ENCODE data around the gene MGST3. TPM values are rescaled to one million over a fixed set of nuclear protein-coding genes. Genes with fewer than 3 reads are reported as not detected.
"Not testable (repeated sequence)": the region's sequence is repeated elsewhere in the genome, so short reads cannot be mapped to it uniquely, and the experiment has no call there.

The MGST3 gene
- total RNA-seq, 2 donors from 2014 or later, result 42.1 to 57.9 TPM

DNA sequence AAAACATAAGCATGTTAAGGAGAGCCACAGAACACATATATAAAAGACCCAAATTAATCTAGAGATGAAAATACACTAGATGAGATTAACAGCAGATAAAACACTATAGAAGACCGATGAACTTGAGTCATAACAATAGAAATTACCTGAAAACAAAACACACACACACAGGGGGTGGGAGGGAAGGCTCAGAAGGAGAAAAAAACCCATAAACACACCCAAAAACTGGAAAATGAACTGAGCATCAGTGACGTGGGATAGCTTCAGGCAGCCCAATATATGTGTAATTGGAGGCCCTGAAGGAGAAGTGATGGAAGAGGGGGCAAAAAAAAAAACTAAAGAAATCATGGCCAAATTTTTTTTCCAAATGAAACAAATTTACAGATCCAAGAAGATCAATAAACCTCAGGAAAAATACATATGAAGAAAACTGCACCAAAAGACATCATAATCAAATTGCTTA lies 56.0 kb downstream of the MGST3 start:
- peak; percentile 85 for ATAC-seq (replicated peaks)
- H3K27ac Mint-ChIP-seq, result peak overlapping the region; percentile 88
- peaks cover 32% of the 10 kb centered on the region for H3K4me1 Mint-ChIP-seq
- H3K9me3 Mint-ChIP-seq, result peaks cover 4% of the 10 kb centered on the region
- peaks cover 77% of the 10 kb centered on the region for H3K36me3 Mint-ChIP-seq (ENCODE audit: low read depth)
- no peaks in the 10 kb centered on the region for H3K27me3 Mint-ChIP-seq
- peak overlapping the region; percentile 66 for H3K4me3 Mint-ChIP-seq

DNA sequence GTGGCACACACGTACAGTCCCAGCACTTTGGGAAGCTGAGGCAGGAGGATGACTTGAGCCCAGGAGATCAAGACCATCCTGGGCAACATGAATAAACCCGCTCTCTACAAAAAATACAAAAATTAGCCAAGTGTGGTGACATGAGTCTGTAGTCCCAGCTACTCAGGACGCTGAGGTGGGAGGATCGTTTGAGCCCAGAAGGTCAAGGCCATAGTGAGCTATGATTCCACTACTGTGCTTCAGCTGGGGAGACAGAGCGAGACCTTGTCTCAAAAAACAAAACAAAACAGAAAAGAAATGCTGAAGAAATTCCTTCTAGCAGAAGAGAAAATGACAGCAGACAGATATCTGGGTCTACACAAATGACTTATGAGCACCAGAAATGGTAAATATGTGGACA lies 57.0 kb downstream of the MGST3 start:
- Mint-ChIP-seq H3K4me1 (peaks cover 35% of the 10 kb centered on the region), H3K9me3 (peaks cover 4% of the 10 kb centered on the region), H3K36me3 (ENCODE audit: low read depth) (peaks cover 77% of the 10 kb centered on the region), H3K27me3 (no peaks in the 10 kb centered on the region), H3K27ac (no peak overlapping the region), H3K4me3 (no peak overlapping the region)
- ATAC-seq (replicated peaks), result no peak

DNA sequence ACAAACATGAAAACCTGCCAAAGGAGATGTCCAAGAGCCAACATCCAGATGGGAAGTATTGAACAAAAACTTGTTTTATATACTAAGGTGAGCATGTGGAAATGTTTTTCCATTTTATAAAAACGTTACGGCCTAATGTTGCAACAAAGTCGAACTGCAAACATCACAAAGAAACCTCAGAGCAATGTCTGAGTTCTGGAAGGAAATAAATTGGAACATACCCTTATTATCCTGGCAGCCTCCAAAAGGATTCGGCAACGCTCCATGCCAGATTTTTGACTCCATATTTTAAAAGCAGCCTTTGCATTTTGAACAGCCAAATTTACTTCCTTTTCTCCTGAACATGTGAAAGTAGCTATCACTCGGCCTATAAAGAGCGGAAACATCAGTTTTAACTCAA lies 64.0 kb downstream of the MGST3 start:
- no peaks in the 10 kb centered on the region for H3K9me3 Mint-ChIP-seq
- H3K4me3 Mint-ChIP-seq, result no peak overlapping the region
- H3K4me1 Mint-ChIP-seq, result peaks cover 22% of the 10 kb centered on the region
- H3K27ac Mint-ChIP-seq, result no peak overlapping the region
- no peaks in the 10 kb centered on the region for H3K27me3 Mint-ChIP-seq
- H3K36me3 Mint-ChIP-seq (ENCODE audit: low read depth), result peaks cover 47% of the 10 kb centered on the region
- ATAC-seq (replicated peaks), result no peak

DNA sequence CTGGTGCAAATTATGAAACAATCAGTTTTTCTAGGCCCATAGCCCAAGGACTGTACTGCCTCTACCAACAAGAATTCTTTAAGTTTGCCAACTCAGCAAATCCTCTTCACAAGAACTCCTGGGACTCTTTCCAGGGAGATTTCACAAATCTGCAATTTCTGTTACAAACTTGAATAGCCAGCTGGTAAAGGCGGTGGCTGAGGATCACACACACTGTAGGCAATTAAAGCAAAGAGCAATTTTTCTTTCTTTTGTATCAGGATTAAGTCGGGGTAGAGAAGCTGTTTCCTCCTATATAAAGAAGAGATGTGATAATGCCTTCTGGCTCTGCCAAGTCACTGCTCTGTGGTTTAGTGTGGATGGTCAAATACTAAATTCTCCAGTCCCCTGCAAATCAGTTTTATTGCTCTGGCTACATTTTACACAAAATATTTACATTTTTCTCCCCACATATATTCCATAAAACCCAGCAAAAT lies 65.6 kb downstream of the MGST3 start:
- Mint-ChIP-seq H3K4me3 (peak overlapping the region; percentile 97), H3K4me1 (peaks cover 14% of the 10 kb centered on the region), H3K27me3 (no peaks in the 10 kb centered on the region), H3K9me3 (no peaks in the 10 kb centered on the region), H3K36me3 (ENCODE audit: low read depth) (peaks cover 35% of the 10 kb centered on the region), H3K27ac (peak overlapping the region; percentile 62)
- no peak for ATAC-seq (replicated peaks)

DNA sequence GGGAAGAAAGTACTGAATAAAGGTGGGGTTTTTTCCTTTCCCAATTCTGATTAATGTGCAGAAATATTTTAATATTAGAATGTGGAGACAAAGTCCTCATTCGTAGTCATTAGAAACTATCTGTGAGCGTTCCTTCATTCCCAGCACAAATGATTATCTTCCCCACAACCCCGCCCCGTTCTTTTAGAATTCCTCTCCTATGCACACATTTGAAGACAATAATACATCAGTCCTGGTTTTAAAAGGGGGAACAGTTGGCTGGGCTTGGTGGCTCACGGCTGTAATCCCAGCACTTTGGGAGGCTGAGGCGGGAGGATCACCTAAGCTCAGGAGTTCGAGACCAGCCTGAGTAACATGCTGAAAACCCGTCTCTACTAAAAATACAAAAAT lies 66.5 kb downstream of the MGST3 start:
- H3K36me3 Mint-ChIP-seq (ENCODE audit: low read depth), result peaks cover 27% of the 10 kb centered on the region
- H3K4me3 Mint-ChIP-seq, result peak overlapping the region; percentile 97
- no peaks in the 10 kb centered on the region for H3K9me3 Mint-ChIP-seq
- no peak for ATAC-seq (replicated peaks)
- H3K27me3 Mint-ChIP-seq, result no peaks in the 10 kb centered on the region
- peak overlapping the region; percentile 96 for H3K27ac Mint-ChIP-seq
- peaks cover 9% of the 10 kb centered on the region for H3K4me1 Mint-ChIP-seq

DNA sequence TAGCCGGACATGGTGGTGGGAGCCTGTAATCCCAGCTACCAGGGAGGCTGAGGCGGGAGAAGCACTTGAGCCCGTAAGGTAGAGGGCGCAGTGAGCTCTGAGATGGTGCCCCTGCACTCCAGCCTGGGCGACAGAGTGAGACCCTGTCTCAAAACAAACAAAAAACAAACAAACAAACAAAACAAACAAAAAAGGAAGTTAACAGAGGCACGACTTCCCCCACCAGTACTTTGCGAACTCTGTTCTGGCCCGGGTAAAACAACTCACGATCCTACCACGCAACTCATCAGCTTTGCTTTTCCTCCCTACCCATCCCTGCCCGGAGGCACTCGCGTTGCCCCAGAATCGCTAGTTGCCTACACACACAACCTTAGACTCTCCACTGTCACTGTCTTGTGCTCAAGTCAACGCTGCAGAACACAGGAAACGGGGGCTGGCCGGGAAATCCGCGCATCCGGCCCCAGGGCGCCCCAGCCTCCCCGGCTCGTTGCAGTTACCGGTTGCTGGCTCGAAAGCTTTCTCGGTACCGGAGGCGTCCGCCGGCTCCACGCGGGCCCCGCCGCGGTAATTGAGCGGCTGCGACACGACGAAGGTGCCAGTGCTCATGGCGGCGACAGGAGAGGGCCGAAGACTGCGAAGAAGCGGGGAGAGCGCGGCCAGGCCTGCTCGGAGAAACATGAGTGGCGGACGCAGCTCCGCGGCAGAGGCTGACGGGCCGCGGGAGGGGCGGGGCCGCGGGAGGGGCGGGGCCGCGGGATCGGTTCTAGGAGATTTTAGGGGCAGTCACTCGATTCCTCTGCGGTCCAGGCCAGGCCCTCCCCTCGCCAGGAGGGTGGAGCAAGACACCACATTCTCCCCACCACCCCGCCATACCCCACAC lies 67.1 kb downstream of the MGST3 start, which contains the start of gene ALDH9A1:
Gene ALDH9A1 (minus strand): TSS at position 682 of the 880 bp plus-strand sequence. CDS start 4 bp downstream, at position 678.
- Mint-ChIP-seq H3K9me3 (no peaks in the 10 kb centered on the region), H3K4me3 (peak within 1 kb of the TSS; percentile 97)

DNA sequence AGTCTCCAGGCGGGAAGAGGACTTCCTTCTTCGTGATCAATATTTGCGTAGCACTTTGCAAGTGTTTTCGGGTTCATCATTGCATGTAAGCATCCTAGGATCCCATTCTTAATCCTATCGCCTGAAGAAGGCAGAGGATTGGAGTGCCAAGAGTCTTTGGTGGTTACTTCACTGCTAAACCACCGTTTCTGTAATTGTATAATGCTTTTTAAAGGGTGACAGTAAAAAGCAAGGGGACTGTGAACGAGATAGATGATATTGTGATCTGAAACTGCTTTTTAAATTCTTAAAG lies 67.7 kb downstream of the MGST3 start:
- Mint-ChIP-seq H3K27ac (peak overlapping the region; percentile 96), H3K4me1 (peaks cover 9% of the 10 kb centered on the region), H3K36me3 (ENCODE audit: low read depth) (peaks cover 15% of the 10 kb centered on the region), H3K9me3 (no peaks in the 10 kb centered on the region), H3K27me3 (no peaks in the 10 kb centered on the region), H3K4me3 (peak overlapping the region; percentile 97)
- ATAC-seq (replicated peaks), result no peak

More for the DNA sequence above, 67.1 kb downstream of the MGST3 start, which contains the start of gene ALDH9A1:
- Mint-ChIP-seq H3K4me1 (peaks cover 9% of the 10 kb centered on the region), H3K27ac (peak within 1 kb of the TSS; percentile 96), H3K36me3 (ENCODE audit: low read depth) (peaks cover 21% of the 10 kb centered on the region), H3K27me3 (no peaks in the 10 kb centered on the region)
- peak; percentile 95 for ATAC-seq (replicated peaks)

DNA sequence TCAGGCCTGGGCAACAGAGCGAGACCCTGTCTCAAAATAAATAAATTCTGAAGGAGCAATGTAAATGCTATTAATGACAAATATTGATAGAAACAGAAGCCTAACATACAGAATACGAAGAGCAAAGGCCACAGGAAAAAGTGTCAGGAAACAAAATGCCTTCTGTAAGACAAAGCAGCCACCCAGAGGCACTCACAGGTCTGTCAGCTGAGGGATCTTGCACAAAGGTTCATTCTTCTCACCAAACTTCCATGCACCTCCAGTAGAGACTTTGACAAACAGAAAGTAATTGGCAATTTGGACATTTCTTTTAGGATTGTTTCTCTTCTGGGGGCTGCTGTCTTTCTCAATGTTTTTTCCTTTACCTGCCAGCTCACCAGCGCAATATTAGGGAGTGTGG lies 68.5 kb downstream of the MGST3 start:
- ATAC-seq (replicated peaks), result no peak
- Mint-ChIP-seq H3K4me1 (peaks cover 9% of the 10 kb centered on the region), H3K4me3 (peak overlapping the region; percentile 97), H3K27me3 (no peaks in the 10 kb centered on the region), H3K27ac (no peak overlapping the region), H3K36me3 (ENCODE audit: low read depth) (peaks cover 6% of the 10 kb centered on the region), H3K9me3 (no peaks in the 10 kb centered on the region)

DNA sequence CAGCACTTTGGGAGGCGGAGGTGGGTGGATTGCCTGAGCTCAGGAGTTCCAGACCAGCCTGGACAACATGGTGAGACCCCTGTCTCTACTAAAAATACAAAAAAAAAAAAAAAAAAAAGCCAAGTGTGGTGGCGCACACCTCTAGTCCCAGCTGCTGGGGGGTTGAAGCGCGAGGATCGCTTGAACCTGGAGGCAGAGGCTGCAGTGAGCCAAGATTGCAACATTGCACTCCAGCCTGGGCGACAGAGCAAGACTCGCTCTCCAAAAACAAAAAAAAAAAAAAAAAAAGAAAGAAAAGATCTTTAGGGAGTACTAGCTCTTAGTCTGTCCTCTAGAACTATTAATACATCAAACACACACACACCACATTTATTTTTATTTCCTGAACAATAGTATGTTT lies 70.9 kb downstream of the MGST3 start:
- not testable (repeated sequence) for H3K36me3 Mint-ChIP-seq (ENCODE audit: low read depth); H3K27ac Mint-ChIP-seq; H3K27me3 Mint-ChIP-seq; ATAC-seq (replicated peaks); H3K4me3 Mint-ChIP-seq; H3K9me3 Mint-ChIP-seq; H3K4me1 Mint-ChIP-seq

DNA sequence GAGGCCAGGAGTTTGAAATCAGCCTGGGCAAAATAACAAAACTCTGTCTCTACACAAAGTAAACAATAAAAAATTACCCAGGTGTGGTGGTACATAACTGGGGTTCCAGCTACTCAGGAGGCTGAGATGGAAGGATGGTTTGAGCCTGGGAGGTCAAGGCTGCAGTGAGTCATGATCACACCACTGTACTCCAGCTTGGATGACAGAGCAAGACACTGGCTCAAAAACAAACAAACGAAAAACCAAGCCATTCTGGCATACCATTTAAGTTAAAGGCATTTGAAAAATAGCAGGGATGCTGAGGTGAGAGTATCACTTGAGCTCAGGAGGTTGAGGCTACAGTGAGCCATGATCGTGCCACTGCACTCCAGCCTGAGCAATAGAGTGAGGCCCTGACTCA lies 72.6 kb downstream of the MGST3 start:
- Mint-ChIP-seq H3K4me1 (no peaks in the 10 kb centered on the region), H3K36me3 (ENCODE audit: low read depth) (no peaks in the 10 kb centered on the region), H3K27ac (no peak overlapping the region), H3K4me3 (no peak overlapping the region), H3K9me3 (no peaks in the 10 kb centered on the region), H3K27me3 (peaks cover 8% of the 10 kb centered on the region)
- ATAC-seq (replicated peaks), result no peak

Other genes with a start within 250 kb of the MGST3 start
- gene RXRG, start 186.1 kb upstream of the MGST3 start, total RNA-seq, result not detected
- not detected for gene LRRC52, start 87.2 kb upstream of the MGST3 start, total RNA-seq
- 10 to 100 TPM; 18.8 to 35.4 TPM for gene ALDH9A1, start 67.3 kb downstream of the MGST3 start, total RNA-seq
- 10 to 100 TPM; 62.4 to 97.7 TPM for gene TMCO1, start 137.6 kb downstream of the MGST3 start, total RNA-seq
- 10 to 100 TPM; 30.7 to 74.2 TPM for gene UCK2, start 196.4 kb downstream of the MGST3 start, total RNA-seq

Data from activated T-helper 17 cell treated with anti-CD3 and anti-CD28 coated beads, Interleukin-2, amount 50 U/mL, for 72 hours (primary cell).